GM12878 (cell line): ENCODE data around the gene C4orf51. TPM values are rescaled to one million over a fixed set of nuclear protein-coding genes. Genes with fewer than 3 reads are reported as not detected.

Source experiments
- ATAC-seq: fragments of 200-7000 bp; cut with Tn5 transposase; 3 replicates; pipeline ENCODE4 v1.9.1; 2020; ENCODE audit warnings: mild to moderate bottlenecking, moderate library complexity
- BruUV-seq: library from RNA; stranded (reverse); fragments of 400-500 nt; replicated peaks from 2 replicates; lab custom pipeline; 2021; lab: Mats Ljungman, UMichigan
- CTCF ChIA-PET: fragments of 300-600 bp; sonication (Branson Sonifier 250); formaldehyde crosslinking; extraction: SDS; loops from one replicate; lab custom pipeline; 2021; ENCODE audit warnings: inconsistent platforms; lab: Yijun Ruan, JAX
- POLR2A ChIA-PET: fragments of 350-600 bp; formaldehyde crosslinking; extraction: SDS; loops from one replicate; lab custom pipeline; 2021; ENCODE audit warnings: inconsistent platforms; lab: Charles Lee
- RAD21 ChIA-PET: fragments of 300-600 bp; sonication (Branson Sonifier 250); formaldehyde crosslinking; loops from one replicate; lab custom pipeline; 2023; ENCODE audit warnings: antibody characterized with exemption; ENCODE audit not compliant: unreplicated experiment; lab: Charles Lee
- SMC1A ChIA-PET: fragments of 300-600 bp; sonication (Branson Sonifier 250); formaldehyde crosslinking; loops from one replicate; lab custom pipeline; 2023; ENCODE audit not compliant: unreplicated experiment, uncharacterized antibody; lab: Charles Lee
- DNase-seq: peaks from one replicate; pipeline ENCODE4 v3.0.0-alpha.2; 2011; ENCODE audit warnings: low read depth, low spot score
- FAIRE-seq: peaks from 3 replicates; lab custom pipeline; 2011; peaks lifted over from hg19 to GRCh38; lab: Jason Lieb, UNC
- H2AFZ ChIP-seq: 2 replicates; pipeline ENCODE4 v1.6.0; 2011; ENCODE audit warnings: low read depth, low read length, control low read depth; ENCODE audit not compliant: control insufficient read depth
- H3K27ac ChIP-seq: 2 replicates; pipeline ENCODE4 v1.5.1; 2011; ENCODE audit warnings: control low read depth; ENCODE audit not compliant: control insufficient read depth, insufficient read depth
- H3K27me3 ChIP-seq, 2 experiments: replicated peaks in 1 of 2; 2 replicates each; pipeline versions ENCODE4 v1.6.0 to v1.6.1; 2011; ENCODE audit warnings: low read length in 1 of 2; ENCODE audit not compliant: control insufficient read depth in 2 of 2, insufficient read depth in 2 of 2
- H3K36me3 ChIP-seq, 2 experiments: 2 replicates each; pipeline ENCODE4 v1.5.1; 2011; ENCODE audit warnings: low read length in 1 of 2; ENCODE audit not compliant: control insufficient read depth in 2 of 2, insufficient read depth in 2 of 2
- H3K4me1 ChIP-seq: 2 replicates; pipeline ENCODE4 v1.6.1; 2011; ENCODE audit warnings: mild to moderate bottlenecking, low read length, moderate library complexity, mixed read lengths; ENCODE audit not compliant: control insufficient read depth, insufficient read depth
- H3K4me2 ChIP-seq: 2 replicates; pipeline ENCODE4 v1.6.0; 2011; ENCODE audit warnings: control low read depth; ENCODE audit not compliant: control insufficient read depth, insufficient read depth
- H3K4me3 ChIP-seq: fragments of 200-600 bp; sonication (generic); 2 replicates; pipeline ENCODE4 v1.5.1; 2016
- H3K79me2 ChIP-seq: 2 replicates; pipeline ENCODE4 v1.6.0; 2011; ENCODE audit warnings: low read length; ENCODE audit not compliant: control insufficient read depth, insufficient read depth
- H3K9ac ChIP-seq: 2 replicates; pipeline ENCODE4 v1.8.0; 2011; ENCODE audit warnings: low read length, control low read depth, mixed read lengths; ENCODE audit not compliant: control insufficient read depth, insufficient read depth
- H3K9me3 ChIP-seq: replicated peaks from 3 replicates; pipeline ENCODE4 v1.5.1; 2011; ENCODE audit warnings: mild to moderate bottlenecking, low read length; ENCODE audit not compliant: control insufficient read depth, insufficient read depth
- H4K20me1 ChIP-seq: 2 replicates; pipeline ENCODE4 v1.6.0; 2011; ENCODE audit not compliant: control insufficient read depth, insufficient read depth
- ASH2L ChIP-seq: fragments of 300-600, 200-600 bp; sonication (generic); IDR thresholded peaks from 2 replicates; pipeline ENCODE4 v1.6.1; 2017; ENCODE audit warnings: low read depth, mild to moderate bottlenecking, borderline replicate concordance
- BACH1 ChIP-seq: fragments of 450-650 bp; IDR thresholded peaks from 2 replicates; pipeline ENCODE4 v1.6.1; 2017; ENCODE audit warnings: mild to moderate bottlenecking, borderline replicate concordance
- IKZF2 ChIP-seq, 2 experiments: fragments of 450-650 bp; IDR thresholded peaks; 2 replicates each; pipeline ENCODE4 v1.6.1; 2017; ENCODE audit warnings: mild to moderate bottlenecking in 2 of 2, moderate library complexity in 2 of 2
- LARP7 ChIP-seq: fragments of 450-650 bp; IDR thresholded peaks from 2 replicates; pipeline ENCODE4 v1.6.1; 2017; ENCODE audit warnings: mild to moderate bottlenecking
- NFYA ChIP-seq: IDR thresholded peaks from 2 replicates; pipeline ENCODE4 v1.6.1; 2011; ENCODE audit warnings: low read depth, mild to moderate bottlenecking, low read length, improper control_type of control experiment, borderline replicate concordance
- NR2F1 ChIP-seq: fragments of 450-650 bp; conservative IDR thresholded peaks from 2 replicates; pipeline ENCODE4 v1.6.1; 2017; ENCODE audit warnings: mild to moderate bottlenecking
- POLR2A ChIP-seq: IDR thresholded peaks from 2 replicates; pipeline ENCODE4 v1.6.1; 2011; ENCODE audit warnings: low read depth, mild to moderate bottlenecking, low read length
- SREBF1 ChIP-seq: IDR thresholded peaks from 2 replicates; pipeline ENCODE4 v1.6.1; 2012; ENCODE audit warnings: mild to moderate bottlenecking, low read length
- SRF ChIP-seq, 2 experiments: IDR thresholded peaks; 2 replicates each; pipeline ENCODE4 v1.6.1; 2011; ENCODE audit warnings: low read depth in 2 of 2, low read length in 2 of 2, mild to moderate bottlenecking in 1 of 2, moderate library complexity in 1 of 2
- WRNIP1 ChIP-seq: IDR thresholded peaks from 2 replicates; pipeline ENCODE4 v1.6.1; 2011; ENCODE audit warnings: low read depth, low read length, improper control_type of control experiment, borderline replicate concordance
- WGBS: methylation state at CpG from one replicate; pipeline ENCODE4 v1.1.6; 2016; ENCODE audit warnings: low lambda C conversion rate; ENCODE audit not compliant: insufficient replicate concordance, insufficient coverage; ENCODE audit errors: missing lambda C conversion rate; 5-methylcytosine and 5-hydroxymethylcytosine counted together
- in situ Hi-C: fragments of 300-500 bp; cut with MboI; formaldehyde crosslinking; loops from 9 replicates; pipeline ENCODE4 v1.14.3; 2018; ENCODE audit warnings: mixed read lengths
- intact Hi-C: fragments of 100-400 bp; cut with micrococcal nuclease; formaldehyde crosslinking; loops from one replicate; pipeline ENCODE4 v1.14.2; 2022; ENCODE audit not compliant: unreplicated experiment
- polyA plus RNA-seq, 11 experiments: library from polyadenylated mRNA; depleted of rRNA in 4 of 11; unstranded in 6 of 11; stranded (reverse) in 5 of 11; fragments of >200 nt; fragmentation: Nextera tagmentation in 4 of 11; fragmentation: Illumina TruSeq in 1 of 11; extraction: Ambion mirVana in 4 of 11; extraction: Trizol in 1 of 11; gene quantifications; 1 replicate in 1 of 11; 2 replicates in 10 of 11; pipeline versions ENCODE4 v1.2.1 to v1.2.3, GENCODE V29; 2011 to 2016; ENCODE audit warnings: inconsistent platforms in 2 of 11, missing spikeins in 2 of 11, low read depth in 1 of 11
- total RNA-seq, 4 experiments: library from RNA; depleted of rRNA in 3 of 4; stranded (reverse); fragments of >200 nt in 3 of 4; fragmentation: Illumina TruSeq in 1 of 4; extraction: Trizol in 1 of 4; gene quantifications; 2 replicates each; pipeline versions ENCODE4 v1.2.1 to v1.2.3, GENCODE V29; 2013 to 2021
- TF ChIP-seq, protein P1 (sequence below): fragments of 450-650 bp; IDR thresholded peaks from 2 replicates; pipeline ENCODE4 v1.6.1; 2016; ENCODE audit warnings: mild to moderate bottlenecking, moderate library complexity, borderline replicate concordance
- TF ChIP-seq, protein P2 (sequence below): fragments of 450-650 bp; formaldehyde crosslinking; IDR thresholded peaks from 2 replicates; pipeline ENCODE4 v1.4.0; 2020; ENCODE audit warnings: mild to moderate bottlenecking, moderate library complexity
- TF ChIP-seq, protein P3 (sequence below): fragments of 450-650 bp; IDR thresholded peaks from 2 replicates; pipeline ENCODE4 v1.6.1; 2018; ENCODE audit warnings: borderline replicate concordance, mild to moderate bottlenecking; ENCODE audit not compliant: partially characterized antibody

The C4orf51 gene
- total and polyA plus RNA-seq, 10 of the 15 experiments (the other 5 are each of a cell fraction or from before 2014, with no cell fraction given), result not detected

DNA sequence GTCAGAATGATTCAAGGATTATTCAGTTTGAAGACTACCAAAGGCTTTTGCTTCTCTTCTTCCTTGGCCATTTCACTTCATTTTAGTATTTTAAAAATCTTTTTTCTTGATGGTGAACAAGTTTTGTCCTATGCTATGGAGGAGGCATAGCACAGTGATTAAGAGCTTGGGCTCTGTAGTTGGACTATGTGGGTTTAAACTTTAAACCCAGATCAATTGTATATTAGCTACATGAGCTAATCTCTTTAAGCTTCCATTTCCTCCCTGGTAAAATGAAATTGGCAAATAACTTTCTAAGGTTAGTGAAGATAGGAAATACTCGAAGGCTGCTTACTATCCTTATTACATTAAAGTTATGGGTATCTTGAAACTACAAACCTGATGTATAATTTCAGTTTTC, 23.8 kb upstream of the C4orf51 start (continued):
- TF ChIP-seq, protein P1, sequence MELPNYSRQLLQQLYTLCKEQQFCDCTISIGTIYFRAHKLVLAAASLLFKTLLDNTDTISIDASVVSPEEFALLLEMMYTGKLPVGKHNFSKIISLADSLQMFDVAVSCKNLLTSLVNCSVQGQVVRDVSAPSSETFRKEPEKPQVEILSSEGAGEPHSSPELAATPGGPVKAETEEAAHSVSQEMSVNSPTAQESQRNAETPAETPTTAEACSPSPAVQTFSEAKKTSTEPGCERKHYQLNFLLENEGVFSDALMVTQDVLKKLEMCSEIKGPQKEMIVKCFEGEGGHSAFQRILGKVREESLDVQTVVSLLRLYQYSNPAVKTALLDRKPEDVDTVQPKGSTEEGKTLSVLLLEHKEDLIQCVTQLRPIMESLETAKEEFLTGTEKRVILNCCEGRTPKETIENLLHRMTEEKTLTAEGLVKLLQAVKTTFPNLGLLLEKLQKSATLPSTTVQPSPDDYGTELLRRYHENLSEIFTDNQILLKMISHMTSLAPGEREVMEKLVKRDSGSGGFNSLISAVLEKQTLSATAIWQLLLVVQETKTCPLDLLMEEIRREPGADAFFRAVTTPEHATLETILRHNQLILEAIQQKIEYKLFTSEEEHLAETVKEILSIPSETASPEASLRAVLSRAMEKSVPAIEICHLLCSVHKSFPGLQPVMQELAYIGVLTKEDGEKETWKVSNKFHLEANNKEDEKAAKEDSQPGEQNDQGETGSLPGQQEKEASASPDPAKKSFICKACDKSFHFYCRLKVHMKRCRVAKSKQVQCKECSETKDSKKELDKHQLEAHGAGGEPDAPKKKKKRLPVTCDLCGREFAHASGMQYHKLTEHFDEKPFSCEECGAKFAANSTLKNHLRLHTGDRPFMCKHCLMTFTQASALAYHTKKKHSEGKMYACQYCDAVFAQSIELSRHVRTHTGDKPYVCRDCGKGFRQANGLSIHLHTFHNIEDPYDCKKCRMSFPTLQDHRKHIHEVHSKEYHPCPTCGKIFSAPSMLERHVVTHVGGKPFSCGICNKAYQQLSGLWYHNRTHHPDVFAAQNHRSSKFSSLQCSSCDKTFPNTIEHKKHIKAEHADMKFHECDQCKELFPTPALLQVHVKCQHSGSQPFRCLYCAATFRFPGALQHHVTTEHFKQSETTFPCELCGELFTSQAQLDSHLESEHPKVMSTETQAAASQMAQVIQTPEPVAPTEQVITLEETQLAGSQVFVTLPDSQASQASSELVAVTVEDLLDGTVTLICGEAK, result no peak
- TF ChIP-seq IKZF2 (IDR thresholded peaks at IDR 0.05), result no peak

DNA sequence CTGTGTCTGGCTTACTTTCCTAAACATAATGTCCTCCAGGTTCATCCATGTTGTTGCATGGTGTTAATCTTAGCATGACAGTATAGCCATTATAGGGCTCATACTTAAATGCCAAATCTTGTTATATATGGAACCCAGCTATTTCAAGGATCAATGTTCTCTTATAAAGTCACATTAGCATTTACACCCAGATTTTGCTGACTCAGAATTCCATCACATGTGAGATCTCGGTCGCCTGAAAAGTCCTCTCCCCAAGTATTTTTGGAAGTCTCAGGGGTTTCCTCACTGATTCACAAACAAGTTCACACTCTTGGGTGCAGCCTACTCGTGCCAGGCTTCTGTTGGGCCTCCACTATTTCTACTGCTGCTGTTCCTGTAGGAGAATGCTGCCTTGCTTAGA, 19.9 kb upstream of the C4orf51 start:
- H3K9me3 ChIP-seq, result no peaks in the 10 kb centered on the region
- no peaks in the 10 kb centered on the region for H3K27me3 ChIP-seq
- 64% methylated on average over 3 of the region's 3 CpGs for WGBS
- H3K4me1 ChIP-seq, result no peaks in the 10 kb centered on the region
- ATAC-seq, result no peak
- no peak overlapping the region for H2AFZ ChIP-seq
- H3K27ac ChIP-seq, result no peak overlapping the region
- H3K9ac ChIP-seq, result no peak overlapping the region
- H3K79me2 ChIP-seq, result no peaks in the 10 kb centered on the region
- H3K4me3 ChIP-seq, result no peak overlapping the region
- RAD21 ChIA-PET, result no interaction called here
- CTCF ChIA-PET, result interaction anchor here (1.2 kb wide), 1 partner anchor 435 kb away, joined by 3 read pairs; no protein-coding TSS in a partner anchor
- POLR2A ChIA-PET, result interaction anchor here (0.6 kb wide), 1 partner anchor 1196 kb away, joined by 3 read pairs; no protein-coding TSS in a partner anchor
- no TSS peak for BruUV-seq
- FAIRE-seq, result no peak
- no peaks in the 10 kb centered on the region for H3K36me3 ChIP-seq
- H3K4me2 ChIP-seq, result no peak overlapping the region
- H4K20me1 ChIP-seq, result no peaks in the 10 kb centered on the region
- no peak for DNase-seq
- SMC1A ChIA-PET, result interaction anchor here (1.0 kb wide), 2 partner anchors 12 to 37 kb away, joined by 3 read pairs; no protein-coding TSS in a partner anchor
- in situ Hi-C loops, result no loop called here
- intact Hi-C loops, result no loop called here
- TF ChIP-seq NR2F1, result no peak
- TF ChIP-seq BACH1, result no peak
- TF ChIP-seq, protein P2, sequence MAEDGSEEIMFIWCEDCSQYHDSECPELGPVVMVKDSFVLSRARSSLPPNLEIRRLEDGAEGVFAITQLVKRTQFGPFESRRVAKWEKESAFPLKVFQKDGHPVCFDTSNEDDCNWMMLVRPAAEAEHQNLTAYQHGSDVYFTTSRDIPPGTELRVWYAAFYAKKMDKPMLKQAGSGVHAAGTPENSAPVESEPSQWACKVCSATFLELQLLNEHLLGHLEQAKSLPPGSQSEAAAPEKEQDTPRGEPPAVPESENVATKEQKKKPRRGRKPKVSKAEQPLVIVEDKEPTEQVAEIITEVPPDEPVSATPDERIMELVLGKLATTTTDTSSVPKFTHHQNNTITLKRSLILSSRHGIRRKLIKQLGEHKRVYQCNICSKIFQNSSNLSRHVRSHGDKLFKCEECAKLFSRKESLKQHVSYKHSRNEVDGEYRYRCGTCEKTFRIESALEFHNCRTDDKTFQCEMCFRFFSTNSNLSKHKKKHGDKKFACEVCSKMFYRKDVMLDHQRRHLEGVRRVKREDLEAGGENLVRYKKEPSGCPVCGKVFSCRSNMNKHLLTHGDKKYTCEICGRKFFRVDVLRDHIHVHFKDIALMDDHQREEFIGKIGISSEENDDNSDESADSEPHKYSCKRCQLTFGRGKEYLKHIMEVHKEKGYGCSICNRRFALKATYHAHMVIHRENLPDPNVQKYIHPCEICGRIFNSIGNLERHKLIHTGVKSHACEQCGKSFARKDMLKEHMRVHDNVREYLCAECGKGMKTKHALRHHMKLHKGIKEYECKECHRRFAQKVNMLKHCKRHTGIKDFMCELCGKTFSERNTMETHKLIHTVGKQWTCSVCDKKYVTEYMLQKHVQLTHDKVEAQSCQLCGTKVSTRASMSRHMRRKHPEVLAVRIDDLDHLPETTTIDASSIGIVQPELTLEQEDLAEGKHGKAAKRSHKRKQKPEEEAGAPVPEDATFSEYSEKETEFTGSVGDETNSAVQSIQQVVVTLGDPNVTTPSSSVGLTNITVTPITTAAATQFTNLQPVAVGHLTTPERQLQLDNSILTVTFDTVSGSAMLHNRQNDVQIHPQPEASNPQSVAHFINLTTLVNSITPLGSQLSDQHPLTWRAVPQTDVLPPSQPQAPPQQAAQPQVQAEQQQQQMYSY, result no peak
- no peak for TF ChIP-seq SRF (IDR thresholded peaks at IDR 0.05; ENCODE audit: low read depth in 2 of 2, low read length in 2 of 2)
- no peak for TF ChIP-seq NFYA
- no peak for TF ChIP-seq LARP7
- no peak for TF ChIP-seq ASH2L
- TF ChIP-seq, protein P3, sequence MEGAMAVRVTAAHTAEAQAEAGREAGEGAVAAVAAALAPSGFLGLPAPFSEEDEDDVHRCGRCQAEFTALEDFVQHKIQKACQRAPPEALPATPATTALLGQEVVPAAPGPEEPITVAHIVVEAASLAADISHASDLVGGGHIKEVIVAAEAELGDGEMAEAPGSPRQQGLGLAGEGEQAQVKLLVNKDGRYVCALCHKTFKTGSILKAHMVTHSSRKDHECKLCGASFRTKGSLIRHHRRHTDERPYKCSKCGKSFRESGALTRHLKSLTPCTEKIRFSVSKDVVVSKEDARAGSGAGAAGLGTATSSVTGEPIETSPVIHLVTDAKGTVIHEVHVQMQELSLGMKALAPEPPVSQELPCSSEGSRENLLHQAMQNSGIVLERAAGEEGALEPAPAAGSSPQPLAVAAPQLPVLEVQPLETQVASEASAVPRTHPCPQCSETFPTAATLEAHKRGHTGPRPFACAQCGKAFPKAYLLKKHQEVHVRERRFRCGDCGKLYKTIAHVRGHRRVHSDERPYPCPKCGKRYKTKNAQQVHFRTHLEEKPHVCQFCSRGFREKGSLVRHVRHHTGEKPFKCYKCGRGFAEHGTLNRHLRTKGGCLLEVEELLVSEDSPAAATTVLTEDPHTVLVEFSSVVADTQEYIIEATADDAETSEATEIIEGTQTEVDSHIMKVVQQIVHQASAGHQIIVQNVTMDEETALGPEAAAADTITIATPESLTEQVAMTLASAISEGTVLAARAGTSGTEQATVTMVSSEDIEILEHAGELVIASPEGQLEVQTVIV, result no peak
- TF ChIP-seq POLR2A, result no peak
- TF ChIP-seq SREBF1, result no peak
- no peak for TF ChIP-seq WRNIP1
